Heart left ventricle (tissue), 13 donors: ENCODE measurements around the gene CECR2.

Experiments
- POLR2A ChIP-seq, 2 donors: fragments of 450-650 bp; IDR thresholded peaks; one replicate each; pipeline ENCODE4 v1.6.1; 2017; ENCODE audit warnings: antibody characterized with exemption in 2 of 2, mild to moderate bottlenecking in 2 of 2, moderate library complexity in 2 of 2
- TF ChIP-seq, protein P1 (sequence below), 12 donors: fragments of 200-600 bp; sonication (generic) in 4 of 12; IDR thresholded peaks; one replicate each; pipeline versions ENCODE4 v1.5.0 to v1.8.0; 2018 to 2022; ENCODE audit warnings: antibody characterized with exemption in 12 of 12, mild to moderate bottlenecking in 5 of 12
- donor health status: ischemic (EF 13 %, LVEDD 7.1; RV severe dilation, severe dysfunction).
- donor health status: DM: no; HTN: yes; CAD: no.
- donor health status: DM: no; HTN: no; CAD: no.
- donor health status: ischemic (EF 25% LVEDD 6.9; RV normal size, moderate dysfunction).
- donor health status: ischemic (EF 25% LVEDD 5.7; RV mildly dilated, moderate dysfunction).
- donor health status: ischemic (EF 35%, LVEDD 5.7; RV mildly dilated, moderate dysfunction).
- donor health status: nonischemic (EF 11% LVEDD 7.7; RV severe dilation, severe dysfunction).
- donor health status: DM: yes; HTN: yes; CAD: no.
- donor health status: PGD.
- donor health status: ischemic (EF 29% LVEDD 5.4; RV normal size, mild dysfunction).
- donor health status: nonischemic (EF 23%, LVEDD 6.1; RV moderate dilation, normal function).

DNA sequence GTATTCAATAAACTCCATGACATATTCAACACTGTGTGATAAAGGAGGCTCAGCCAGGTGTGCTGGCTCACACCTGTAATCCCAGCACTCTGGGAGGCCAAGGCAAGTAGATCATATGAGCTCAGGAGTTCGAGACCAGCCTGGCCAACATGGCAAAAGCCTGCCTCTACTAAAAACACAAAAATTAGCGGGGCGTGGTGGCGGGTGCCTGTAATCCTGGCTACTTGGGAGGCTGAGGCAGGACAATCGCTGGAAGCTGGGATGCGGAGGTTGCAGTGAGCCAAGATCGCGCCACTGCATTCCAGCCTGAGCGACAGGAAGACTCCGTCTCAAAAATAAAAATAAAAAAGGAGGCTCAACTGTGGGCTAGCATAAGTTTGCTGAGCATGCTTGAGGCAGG lies 189.9 kb downstream of the CECR2 start:
- TF ChIP-seq, protein P1, sequence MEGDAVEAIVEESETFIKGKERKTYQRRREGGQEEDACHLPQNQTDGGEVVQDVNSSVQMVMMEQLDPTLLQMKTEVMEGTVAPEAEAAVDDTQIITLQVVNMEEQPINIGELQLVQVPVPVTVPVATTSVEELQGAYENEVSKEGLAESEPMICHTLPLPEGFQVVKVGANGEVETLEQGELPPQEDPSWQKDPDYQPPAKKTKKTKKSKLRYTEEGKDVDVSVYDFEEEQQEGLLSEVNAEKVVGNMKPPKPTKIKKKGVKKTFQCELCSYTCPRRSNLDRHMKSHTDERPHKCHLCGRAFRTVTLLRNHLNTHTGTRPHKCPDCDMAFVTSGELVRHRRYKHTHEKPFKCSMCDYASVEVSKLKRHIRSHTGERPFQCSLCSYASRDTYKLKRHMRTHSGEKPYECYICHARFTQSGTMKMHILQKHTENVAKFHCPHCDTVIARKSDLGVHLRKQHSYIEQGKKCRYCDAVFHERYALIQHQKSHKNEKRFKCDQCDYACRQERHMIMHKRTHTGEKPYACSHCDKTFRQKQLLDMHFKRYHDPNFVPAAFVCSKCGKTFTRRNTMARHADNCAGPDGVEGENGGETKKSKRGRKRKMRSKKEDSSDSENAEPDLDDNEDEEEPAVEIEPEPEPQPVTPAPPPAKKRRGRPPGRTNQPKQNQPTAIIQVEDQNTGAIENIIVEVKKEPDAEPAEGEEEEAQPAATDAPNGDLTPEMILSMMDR (IDR thresholded peaks at IDR 0.05) = no peak
- TF ChIP-seq POLR2A (IDR thresholded peaks at IDR 0.05) = no peak
